Esophagus muscularis mucosa (tissue), 4 donors: Measurements from ENCODE around the gene SCFD1. TPM values are rescaled to one million over a fixed set of nuclear protein-coding genes. Genes with fewer than 3 reads are reported as not detected.

Source experiments
- DNase-seq: peaks from one replicate; pipeline ENCODE4 v3.0.0-alpha.2; 2017; ENCODE audit errors: extremely low spot score
- H3K27ac ChIP-seq, 4 donors: fragments of 200-600 bp; sonication (generic); replicated peaks in 1 of 4; 1 replicate in 3 of 4; 2 replicates in 1 of 4; pipeline ENCODE4 v1.5.1; 2016 to 2019; ENCODE audit warnings: mild to moderate bottlenecking in 1 of 4
- H3K27me3 ChIP-seq, 4 donors: fragments of 200-600 bp; sonication (generic); one replicate each; pipeline versions ENCODE4 v1.5.1 to v1.6.0; 2016 to 2019
- H3K36me3 ChIP-seq, 4 donors: fragments of 200-600 bp; sonication (generic); one replicate each; pipeline ENCODE4 v1.5.1; 2016 to 2019
- H3K4me1 ChIP-seq, 4 donors: fragments of 200-600 bp; sonication (generic); one replicate each; pipeline ENCODE4 v1.5.1; 2016 to 2019
- H3K4me3 ChIP-seq, 4 donors: fragments of 200-600 bp; sonication (generic); 1 replicate in 2 of 4; 2 replicates in 2 of 4; pipeline ENCODE4 v1.5.1; 2016 to 2019; ENCODE audit warnings: mild to moderate bottlenecking in 4 of 4, moderate library complexity in 1 of 4
- H3K9me3 ChIP-seq, 4 donors: fragments of 200-600 bp; sonication (generic); 1 replicate in 3 of 4; 2 replicates in 1 of 4; pipeline ENCODE4 v1.5.1; 2016 to 2019
- EP300 ChIP-seq: sonication (generic); formaldehyde crosslinking; IDR thresholded peaks from one replicate; pipeline ENCODE4 v1.6.1; 2017; ENCODE audit warnings: antibody characterized with exemption
- POLR2A ChIP-seq: fragments of 450-650 bp; IDR thresholded peaks from one replicate; pipeline ENCODE4 v1.6.1; 2017; ENCODE audit warnings: antibody characterized with exemption, moderate library complexity, mild to moderate bottlenecking, low read depth
- POLR2AphosphoS5 ChIP-seq, 2 donors: sonication (generic); formaldehyde crosslinking; IDR thresholded peaks; one replicate each; pipeline ENCODE4 v1.6.1; 2017; ENCODE audit warnings: antibody characterized with exemption in 2 of 2
- WGBS: methylation state at CpG from one replicate; pipeline ENCODE4 v1.1.5; 2018; 5-methylcytosine and 5-hydroxymethylcytosine counted together
- intact Hi-C: fragments of 100-400 bp; cut with DNase I; formaldehyde crosslinking; loops from one replicate; pipeline ENCODE4 v1.15.1; 2023
- total RNA-seq, 4 donors: library from RNA; depleted of rRNA; stranded (reverse); fragments of >200 nt; gene quantifications; one replicate each; pipeline versions ENCODE4 v1.1.0 to v1.2.1, GENCODE V29; 2016
- TF ChIP-seq, protein P1 (sequence below), 3 experiments: fragments of 200-600 bp in 2 of 3; fragments of 450-650 bp in 1 of 3; sonication (generic) in 2 of 3; IDR thresholded peaks; one replicate each; pipeline ENCODE4 v1.5.1; 2017 to 2019; ENCODE audit warnings: antibody characterized with exemption in 3 of 3, mild to moderate bottlenecking in 2 of 3, moderate library complexity in 1 of 3

SCFD1 gene
- total RNA-seq, 4 donors from 2014 or later = 29.6 to 45.7 (median 33.0) TPM

DNA sequence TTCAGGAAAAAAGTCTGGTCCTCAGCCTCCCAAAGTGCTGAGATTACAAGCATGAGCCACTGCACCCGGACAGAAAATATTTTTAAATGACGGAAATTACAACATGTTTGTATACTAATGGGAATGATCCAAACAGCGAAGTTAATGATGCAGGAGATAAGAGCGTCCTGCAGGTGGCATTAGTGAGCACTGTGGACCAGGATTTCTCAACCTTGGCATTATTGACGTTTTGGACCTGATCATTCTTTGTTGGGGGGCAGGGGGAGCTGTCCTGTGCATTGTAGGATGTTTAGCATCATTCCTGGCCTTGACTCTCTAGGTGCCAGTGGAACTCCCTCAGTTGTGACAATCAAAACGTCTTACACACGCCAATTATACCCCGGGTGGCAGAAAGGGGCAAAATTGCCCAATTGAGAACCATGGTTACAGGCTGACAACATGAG lies 34.1 kb downstream of the SCFD1 start:
- no peak overlapping the region for H3K27ac ChIP-seq
- intact Hi-C loops = loop anchor here (5.0 kb wide), 1 partner anchor 36 kb away; no protein-coding TSS in a partner anchor
- H3K27me3 ChIP-seq = no peaks in the 10 kb centered on the region
- no peak for TF ChIP-seq POLR2A
- TF ChIP-seq, protein P1, sequence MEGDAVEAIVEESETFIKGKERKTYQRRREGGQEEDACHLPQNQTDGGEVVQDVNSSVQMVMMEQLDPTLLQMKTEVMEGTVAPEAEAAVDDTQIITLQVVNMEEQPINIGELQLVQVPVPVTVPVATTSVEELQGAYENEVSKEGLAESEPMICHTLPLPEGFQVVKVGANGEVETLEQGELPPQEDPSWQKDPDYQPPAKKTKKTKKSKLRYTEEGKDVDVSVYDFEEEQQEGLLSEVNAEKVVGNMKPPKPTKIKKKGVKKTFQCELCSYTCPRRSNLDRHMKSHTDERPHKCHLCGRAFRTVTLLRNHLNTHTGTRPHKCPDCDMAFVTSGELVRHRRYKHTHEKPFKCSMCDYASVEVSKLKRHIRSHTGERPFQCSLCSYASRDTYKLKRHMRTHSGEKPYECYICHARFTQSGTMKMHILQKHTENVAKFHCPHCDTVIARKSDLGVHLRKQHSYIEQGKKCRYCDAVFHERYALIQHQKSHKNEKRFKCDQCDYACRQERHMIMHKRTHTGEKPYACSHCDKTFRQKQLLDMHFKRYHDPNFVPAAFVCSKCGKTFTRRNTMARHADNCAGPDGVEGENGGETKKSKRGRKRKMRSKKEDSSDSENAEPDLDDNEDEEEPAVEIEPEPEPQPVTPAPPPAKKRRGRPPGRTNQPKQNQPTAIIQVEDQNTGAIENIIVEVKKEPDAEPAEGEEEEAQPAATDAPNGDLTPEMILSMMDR (IDR thresholded peaks at IDR 0.05) = peak; percentile 48 to 75 (median 48)
- H3K36me3 ChIP-seq = peaks cover 6 to 72% (median 55%) of the 10 kb centered on the region in 4 donors
- WGBS = 60% methylated on average over 8 of the region's 8 CpGs
- no peaks in the 10 kb centered on the region for H3K9me3 ChIP-seq
- DNase-seq = no peak
- H3K4me3 ChIP-seq = no peak overlapping the region
- no peaks in the 10 kb centered on the region for H3K4me1 ChIP-seq

DNA sequence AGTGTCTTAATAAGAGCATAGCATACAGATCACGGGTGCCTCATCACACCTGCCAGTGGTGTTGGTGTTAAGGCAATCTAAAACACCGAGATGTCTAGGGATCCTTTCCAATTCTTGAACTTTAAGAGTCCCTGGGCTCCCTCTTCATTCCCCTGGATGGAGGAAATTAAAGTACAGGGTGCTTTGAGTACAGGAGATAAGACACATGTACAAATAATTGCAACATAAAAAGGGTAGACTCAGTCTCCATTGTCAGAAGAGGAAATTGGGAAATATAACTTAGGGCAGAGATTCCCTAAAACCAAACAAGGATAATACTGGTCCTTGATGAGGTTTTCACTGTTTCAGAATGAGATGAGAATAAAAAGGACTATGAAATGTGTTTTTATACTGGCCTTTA lies 34.9 kb downstream of the SCFD1 start:
- WGBS = 75% methylated on average over 2 of the region's 2 CpGs
- no peak for DNase-seq
- H3K4me3 ChIP-seq = no peak overlapping the region
- H3K9me3 ChIP-seq = no peaks in the 10 kb centered on the region
- H3K4me1 ChIP-seq = peaks cover 0 to 1% (median 0%) of the 10 kb centered on the region in 4 donors
- intact Hi-C loops = loop anchor here (5.0 kb wide), 1 partner anchor 35 kb away; no protein-coding TSS in a partner anchor
- H3K36me3 ChIP-seq = peaks cover 6 to 72% (median 49%) of the 10 kb centered on the region in 4 donors
- TF ChIP-seq POLR2AphosphoS5 (IDR thresholded peaks at IDR 0.05) (no peak), POLR2A (no peak), EP300 (no peak)
- TF ChIP-seq, protein P1 (IDR thresholded peaks at IDR 0.05) = no peak
- no peaks in the 10 kb centered on the region for H3K27me3 ChIP-seq
- no peak overlapping the region for H3K27ac ChIP-seq

DNA sequence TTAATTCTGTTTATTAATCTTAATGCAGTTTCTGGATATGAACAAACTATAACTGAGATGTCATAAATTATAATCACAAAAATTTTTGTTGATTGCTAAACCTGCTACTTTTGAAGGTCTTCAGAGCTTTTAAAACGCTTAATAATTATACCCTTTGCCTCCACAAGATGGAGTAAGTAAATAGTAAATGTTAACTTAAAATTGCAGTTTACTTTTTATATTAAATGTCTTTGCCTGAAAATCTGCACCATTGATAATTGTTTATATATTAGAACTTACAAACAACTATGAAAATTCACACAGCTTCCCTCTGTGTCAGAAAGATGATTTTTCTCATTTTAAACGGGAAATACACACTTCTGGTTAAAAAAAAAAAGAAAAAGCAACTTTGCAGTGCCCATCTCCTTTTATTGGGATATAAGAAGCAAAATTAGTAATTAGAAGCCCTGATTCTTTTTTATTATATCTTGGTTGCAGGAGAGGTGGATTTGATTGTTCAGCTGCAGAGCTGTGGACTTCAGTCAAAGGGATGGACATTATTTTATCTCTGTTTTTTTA lies 35.6 kb downstream of the SCFD1 start:
- peaks cover 0 to 4% (median 0%) of the 10 kb centered on the region in 4 donors for H3K4me1 ChIP-seq
- peaks cover 6 to 67% (median 45%) of the 10 kb centered on the region in 4 donors for H3K36me3 ChIP-seq
- TF ChIP-seq, protein P1 (IDR thresholded peaks at IDR 0.05) = peak in 2 of 3 experiments; percentile 25 to 44
- TF ChIP-seq POLR2AphosphoS5 (IDR thresholded peaks at IDR 0.05) = no peak
- TF ChIP-seq POLR2A = no peak
- 55% methylated on average over 2 of the region's 2 CpGs for WGBS
- intact Hi-C loops = loop anchor here (5.0 kb wide), 1 partner anchor 35 kb away; no protein-coding TSS in a partner anchor
- no peak overlapping the region for H3K27ac ChIP-seq
- DNase-seq = no peak
- no peak overlapping the region for H3K4me3 ChIP-seq
- no peaks in the 10 kb centered on the region for H3K27me3 ChIP-seq
- no peaks in the 10 kb centered on the region for H3K9me3 ChIP-seq

DNA sequence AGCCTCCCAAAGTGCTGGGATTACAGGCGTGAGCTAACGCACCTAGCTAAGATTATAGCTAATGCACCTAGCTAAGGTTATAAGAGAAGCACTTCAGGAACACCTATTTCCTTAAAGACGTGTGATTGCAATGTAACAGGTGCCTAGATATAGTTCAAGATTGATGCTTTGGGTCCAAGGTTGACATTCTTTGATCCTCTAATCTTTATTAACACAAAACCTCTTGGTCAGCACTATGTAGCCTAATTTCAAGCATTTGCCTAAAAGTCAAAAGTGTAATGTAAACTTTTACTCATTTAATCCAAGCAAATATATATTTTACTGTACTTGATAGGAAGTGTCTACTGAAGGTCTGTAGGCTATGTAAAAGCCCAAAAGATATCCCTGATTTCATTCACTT lies 36.5 kb downstream of the SCFD1 start:
- 91% methylated on average over 3 of the region's 3 CpGs for WGBS
- Histone ChIP-seq H3K36me3 (peaks cover 6 to 57% (median 41%) of the 10 kb centered on the region in 4 donors), H3K27ac (no peak overlapping the region), H3K9me3 (no peaks in the 10 kb centered on the region), H3K27me3 (no peaks in the 10 kb centered on the region), H3K4me3 (no peak overlapping the region), H3K4me1 (peaks cover 0 to 4% (median 0%) of the 10 kb centered on the region in 4 donors)
- intact Hi-C loops = loop anchor here (5.0 kb wide), 1 partner anchor 34 kb away; no protein-coding TSS in a partner anchor
- DNase-seq = no peak
- TF ChIP-seq EP300 (no peak), POLR2AphosphoS5 (IDR thresholded peaks at IDR 0.05) (no peak), POLR2A (no peak)
- TF ChIP-seq, protein P1 (IDR thresholded peaks at IDR 0.05) = no peak
